Loucy (cell line): ENCODE results near the gene VASH2.

Source experiments
- H2AFZ ChIP-seq: fragments of 200-600 bp; sonication (generic); 2 replicates; pipeline ENCODE4 v1.6.0; 2016; ENCODE audit warnings: antibody characterized with exemption, mild to moderate bottlenecking, low read length, moderate library complexity
- H3F3A ChIP-seq: fragments of 200-600 bp; 2 replicates; pipeline ENCODE4 v1.6.0; 2016; ENCODE audit warnings: antibody characterized with exemption, low read depth, mild to moderate bottlenecking
- H3K27me3 ChIP-seq: fragments of 200-600 bp; sonication (generic); 2 replicates; pipeline ENCODE4 v1.6.1; 2014; ENCODE audit warnings: low read length, mild to moderate bottlenecking; ENCODE audit not compliant: insufficient read depth, poor library complexity, severe bottlenecking
- H3K36me3 ChIP-seq: fragments of 200-600 bp; sonication (generic); 2 replicates; pipeline ENCODE4 v1.6.1; 2016; ENCODE audit warnings: low read length; ENCODE audit not compliant: insufficient read depth
- H3K4me1 ChIP-seq: fragments of 200-600 bp; sonication (generic); 2 replicates; pipeline ENCODE4 v1.5.1; 2014; ENCODE audit warnings: low read length, mild to moderate bottlenecking; ENCODE audit not compliant: insufficient read depth, poor library complexity, severe bottlenecking
- H3K4me2 ChIP-seq: fragments of 200-600 bp; sonication (generic); 2 replicates; pipeline ENCODE4 v1.6.0; 2014; ENCODE audit warnings: antibody characterized with exemption, low read length, low read depth, mild to moderate bottlenecking; ENCODE audit not compliant: poor library complexity, severe bottlenecking
- H3K4me3 ChIP-seq: fragments of 200-600 bp; sonication (generic); 2 replicates; pipeline ENCODE4 v1.5.1; 2014; ENCODE audit warnings: low read length, mild to moderate bottlenecking, mixed read lengths; ENCODE audit not compliant: poor library complexity, severe bottlenecking
- H3K79me2 ChIP-seq: fragments of 200-600 bp; sonication (generic); 2 replicates; pipeline ENCODE4 v1.6.1; 2014; ENCODE audit warnings: low read length; ENCODE audit not compliant: insufficient read depth
- H3K9ac ChIP-seq: fragments of 200-600 bp; sonication (generic); 2 replicates; pipeline ENCODE4 v1.6.0; 2014; ENCODE audit warnings: mild to moderate bottlenecking, low read depth, low read length, moderate library complexity; ENCODE audit not compliant: poor library complexity, severe bottlenecking
- H3K9me2 ChIP-seq: fragments of 200-600 bp; sonication (generic); replicated peaks from 2 replicates; pipeline ENCODE4 v1.6.1; 2016; ENCODE audit warnings: low read depth, low read length, mixed read lengths
- H3K9me3 ChIP-seq: fragments of 200-600 bp; sonication (generic); 2 replicates; pipeline ENCODE4 v1.6.1; 2014; ENCODE audit warnings: mild to moderate bottlenecking, antibody characterized with exemption, low read length, low read depth; ENCODE audit not compliant: insufficient read depth
- H4K20me1 ChIP-seq: fragments of 200-600 bp; sonication (generic); 2 replicates; pipeline ENCODE4 v1.6.0; 2014; ENCODE audit warnings: antibody characterized with exemption, low read length, mild to moderate bottlenecking; ENCODE audit not compliant: insufficient read depth, poor library complexity, severe bottlenecking
- EZH2phosphoT487 ChIP-seq: fragments of 200-600 bp; IDR thresholded peaks from 2 replicates; pipeline ENCODE4 v1.6.1; 2018; ENCODE audit warnings: antibody characterized with exemption, mild to moderate bottlenecking, moderate library complexity, borderline replicate concordance
- TF ChIP-seq, protein P1 (sequence below): fragments of 200-600 bp; sonication (generic); conservative IDR thresholded peaks from 2 replicates; pipeline ENCODE4 v1.5.1; 2014; ENCODE audit warnings: mild to moderate bottlenecking, antibody characterized with exemption, low read length

VASH2 gene

GRCh38 chr1:212975111-212975918 is 25.0 kb downstream of the VASH2 start:
- Histone ChIP-seq H4K20me1 (no peaks in the 10 kb centered on the region), H3K4me1 (no peaks in the 10 kb centered on the region), H3K4me3 (no peak overlapping the region), H2AFZ (no peak overlapping the region), H3K36me3 (peaks cover 38% of the 10 kb centered on the region; the same call in 1 of the 2 replicates), H3K9me2 (no peaks in the 10 kb centered on the region), H3K4me2 (no peak overlapping the region), H3K9me3 (no peaks in the 10 kb centered on the region), H3K79me2 (no peaks in the 10 kb centered on the region), H3F3A (no peaks in the 10 kb centered on the region), H3K27me3 (no peaks in the 10 kb centered on the region), H3K9ac (no peak overlapping the region)
- TF ChIP-seq EZH2phosphoT487 = no peak
- TF ChIP-seq, protein P1, sequence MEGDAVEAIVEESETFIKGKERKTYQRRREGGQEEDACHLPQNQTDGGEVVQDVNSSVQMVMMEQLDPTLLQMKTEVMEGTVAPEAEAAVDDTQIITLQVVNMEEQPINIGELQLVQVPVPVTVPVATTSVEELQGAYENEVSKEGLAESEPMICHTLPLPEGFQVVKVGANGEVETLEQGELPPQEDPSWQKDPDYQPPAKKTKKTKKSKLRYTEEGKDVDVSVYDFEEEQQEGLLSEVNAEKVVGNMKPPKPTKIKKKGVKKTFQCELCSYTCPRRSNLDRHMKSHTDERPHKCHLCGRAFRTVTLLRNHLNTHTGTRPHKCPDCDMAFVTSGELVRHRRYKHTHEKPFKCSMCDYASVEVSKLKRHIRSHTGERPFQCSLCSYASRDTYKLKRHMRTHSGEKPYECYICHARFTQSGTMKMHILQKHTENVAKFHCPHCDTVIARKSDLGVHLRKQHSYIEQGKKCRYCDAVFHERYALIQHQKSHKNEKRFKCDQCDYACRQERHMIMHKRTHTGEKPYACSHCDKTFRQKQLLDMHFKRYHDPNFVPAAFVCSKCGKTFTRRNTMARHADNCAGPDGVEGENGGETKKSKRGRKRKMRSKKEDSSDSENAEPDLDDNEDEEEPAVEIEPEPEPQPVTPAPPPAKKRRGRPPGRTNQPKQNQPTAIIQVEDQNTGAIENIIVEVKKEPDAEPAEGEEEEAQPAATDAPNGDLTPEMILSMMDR = no peak

GRCh38 chr1:212976586-212976985 is 26.2 kb downstream of the VASH2 start:
- H2AFZ ChIP-seq = no peak overlapping the region
- no peaks in the 10 kb centered on the region for H3K9me3 ChIP-seq
- H3K4me2 ChIP-seq = no peak overlapping the region
- H4K20me1 ChIP-seq = no peaks in the 10 kb centered on the region
- no peaks in the 10 kb centered on the region for H3K9me2 ChIP-seq
- no peaks in the 10 kb centered on the region for H3K27me3 ChIP-seq
- H3F3A ChIP-seq = no peaks in the 10 kb centered on the region
- TF ChIP-seq, protein P1 = no peak
- TF ChIP-seq EZH2phosphoT487 = no peak
- no peaks in the 10 kb centered on the region for H3K4me1 ChIP-seq
- no peaks in the 10 kb centered on the region for H3K79me2 ChIP-seq
- H3K4me3 ChIP-seq = no peak overlapping the region
- H3K9ac ChIP-seq = no peak overlapping the region
- peaks cover 38% of the 10 kb centered on the region; the same call in 1 of the 2 replicates for H3K36me3 ChIP-seq

GRCh38 chr1:212977781-212978645 is 27.7 kb downstream of the VASH2 start:
- H3F3A ChIP-seq = no peaks in the 10 kb centered on the region
- H3K36me3 ChIP-seq = peaks cover 35% of the 10 kb centered on the region; the same call in 1 of the 2 replicates
- no peak overlapping the region for H3K9ac ChIP-seq
- no peaks in the 10 kb centered on the region for H4K20me1 ChIP-seq
- TF ChIP-seq, protein P1 = no peak
- TF ChIP-seq EZH2phosphoT487 = no peak
- H3K79me2 ChIP-seq = no peaks in the 10 kb centered on the region
- H3K9me3 ChIP-seq = no peaks in the 10 kb centered on the region
- H3K4me3 ChIP-seq = no peak overlapping the region
- no peaks in the 10 kb centered on the region for H3K9me2 ChIP-seq
- no peak overlapping the region for H3K4me2 ChIP-seq
- H3K4me1 ChIP-seq = no peaks in the 10 kb centered on the region
- H2AFZ ChIP-seq = no peak overlapping the region
- H3K27me3 ChIP-seq = no peaks in the 10 kb centered on the region
